ENCODE data around the gene ZFP3.
"Not testable (repeated sequence)": the region's sequence is repeated elsewhere in the genome, so short reads cannot be mapped to it uniquely, and the experiment has no call there.

Gene ZFP3

DNA sequence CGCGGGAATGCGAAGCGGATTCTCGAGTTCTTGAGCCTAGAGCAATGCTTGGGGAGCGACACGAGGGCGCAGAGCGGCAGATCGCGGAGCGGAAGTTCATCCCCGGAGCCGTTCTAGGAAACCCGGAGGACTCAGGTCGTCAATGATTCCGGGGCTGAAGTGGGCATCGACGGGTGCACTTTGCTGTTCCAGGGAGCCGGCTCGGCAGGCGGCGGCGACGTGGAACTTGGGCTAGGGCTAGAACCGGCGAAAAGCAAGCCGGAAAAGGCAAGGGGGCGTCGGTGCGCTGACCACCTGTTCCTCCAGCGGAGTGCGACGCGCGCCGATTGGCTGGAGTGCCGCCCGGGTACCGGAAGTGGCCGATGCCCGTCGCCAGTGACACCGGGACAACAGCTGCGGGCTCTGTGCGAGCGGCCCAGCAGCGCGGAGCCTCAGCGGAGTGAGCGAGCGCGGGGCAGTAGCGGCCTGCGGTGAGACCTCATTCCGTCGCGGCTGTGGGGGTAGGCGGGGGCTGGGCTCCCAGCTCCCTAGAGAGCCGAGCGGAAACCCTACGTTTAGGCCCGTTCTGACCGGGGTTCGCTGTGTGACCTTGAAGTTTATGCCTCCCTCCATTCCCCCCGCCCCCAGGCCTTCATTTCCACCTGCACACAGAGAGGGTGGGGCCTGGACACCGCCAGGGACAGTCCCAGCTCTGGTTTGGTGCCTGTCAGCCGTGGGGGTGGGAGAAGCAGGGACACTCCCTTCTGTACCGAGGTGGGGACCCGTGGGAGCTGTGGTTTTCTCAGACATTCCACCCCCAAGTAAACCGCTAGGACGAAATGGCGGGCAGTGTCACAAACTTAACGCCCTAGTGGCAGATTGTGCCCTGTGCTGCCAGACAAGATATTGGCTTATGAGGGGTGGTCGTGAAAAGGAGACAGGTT is at the start of gene ZFP3:
ZFP3 (plus strand) TSS at position 362 of the 923 bp plus-strand sequence. CDS start 13,038 bp downstream, outside the sequence.
- DNase-seq: peak; percentile 54

- not testable (repeated sequence) for DNase-seq
These were observed 48.1 kb upstream of the ZFP3 start for GRCh38 chr17:5030168-5030567.

GRCh38 chr17:5031365-5032082 is 46.7 kb upstream of the ZFP3 start:
- DNase-seq: peak; percentile 63

DNA sequence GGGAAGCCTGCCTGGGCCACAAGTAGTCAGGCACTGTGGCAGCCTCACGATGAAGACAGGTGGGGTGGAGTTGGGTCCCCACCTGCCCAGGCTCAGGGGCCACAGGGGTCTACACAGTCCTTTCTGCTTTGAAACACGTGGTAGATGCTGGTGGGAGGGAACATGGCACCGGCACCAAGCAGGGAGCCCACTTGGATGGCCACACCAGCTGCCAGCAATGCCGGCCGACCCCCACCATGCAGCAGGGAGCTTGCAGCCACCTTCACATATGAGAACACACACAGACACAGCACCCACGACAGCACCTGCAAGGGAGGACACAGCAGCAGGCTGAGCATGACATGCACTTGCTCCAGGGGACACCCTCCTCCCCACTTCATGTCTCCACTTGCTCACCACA is 45.4 kb upstream of the ZFP3 start:
- no peak for DNase-seq

DNA sequence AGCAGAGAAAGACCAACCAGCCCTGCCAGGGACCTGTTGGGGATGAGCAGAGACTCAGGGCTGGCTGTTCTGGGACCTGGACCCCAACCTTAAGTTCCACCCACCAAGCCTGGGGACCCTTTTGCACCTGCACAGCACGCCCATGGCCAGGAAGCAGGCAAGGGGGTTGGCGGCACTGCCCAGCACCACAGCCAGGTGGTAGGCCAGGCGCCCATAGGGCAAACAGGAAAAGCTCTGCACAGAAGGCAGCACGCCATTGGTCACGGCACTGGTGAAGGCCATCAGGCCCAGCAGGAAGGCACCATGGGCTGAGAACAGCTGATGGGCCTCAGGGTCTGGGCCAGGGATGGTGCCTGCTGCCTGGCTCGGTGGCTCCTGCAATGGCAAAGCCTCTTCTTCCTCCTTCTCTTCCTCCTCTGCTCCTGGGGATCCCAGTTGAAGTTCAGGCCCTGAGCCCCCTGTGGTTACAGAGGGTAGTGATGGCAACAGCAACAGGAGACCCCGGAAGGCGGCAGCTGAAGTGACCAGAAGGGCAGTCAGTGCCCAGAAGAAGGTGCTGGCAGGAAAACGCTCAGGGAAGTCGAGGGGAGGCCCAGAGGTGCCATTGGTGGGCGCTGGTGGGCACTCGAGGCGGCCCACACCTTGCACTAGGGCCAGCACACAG is 44.8 kb upstream of the ZFP3 start:
- DNase-seq: no peak

DNA sequence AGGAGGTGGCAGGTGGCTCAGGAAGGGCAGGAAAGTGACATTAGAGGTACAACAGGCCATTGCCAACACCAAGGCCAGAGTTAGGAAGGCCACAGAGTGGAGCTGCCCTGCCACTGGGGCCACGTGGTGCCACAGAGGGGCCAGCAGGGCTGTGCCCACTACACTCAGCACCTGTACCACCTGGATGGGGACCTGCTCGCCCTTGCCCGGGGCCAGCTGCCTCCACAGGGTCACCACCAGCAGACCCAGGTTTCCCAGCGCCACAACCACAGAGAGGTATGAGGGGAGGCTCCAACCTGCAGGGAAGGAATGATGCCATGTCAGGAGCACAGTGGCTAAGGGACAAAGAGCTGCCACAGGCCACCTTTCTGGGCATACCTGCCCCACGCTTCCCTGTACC is 44.2 kb upstream of the ZFP3 start:
- DNase-seq: no peak

GRCh38 chr17:5034651-5035050 is 43.6 kb upstream of the ZFP3 start:
- no peak for DNase-seq

- DNase-seq: peak; percentile 59
These were observed 43.0 kb upstream of the ZFP3 start, which contains the start of gene SLC52A1 for GRCh38 chr17:5035315-5035714. Gene SLC52A1 (minus strand): TSS chr17:5035426. CDS start chr17:5034606, 820 bp downstream.

- DNase-seq: no peak
These were observed 35.9 kb upstream of the ZFP3 start for GRCh38 chr17:5042157-5043022.

DNA sequence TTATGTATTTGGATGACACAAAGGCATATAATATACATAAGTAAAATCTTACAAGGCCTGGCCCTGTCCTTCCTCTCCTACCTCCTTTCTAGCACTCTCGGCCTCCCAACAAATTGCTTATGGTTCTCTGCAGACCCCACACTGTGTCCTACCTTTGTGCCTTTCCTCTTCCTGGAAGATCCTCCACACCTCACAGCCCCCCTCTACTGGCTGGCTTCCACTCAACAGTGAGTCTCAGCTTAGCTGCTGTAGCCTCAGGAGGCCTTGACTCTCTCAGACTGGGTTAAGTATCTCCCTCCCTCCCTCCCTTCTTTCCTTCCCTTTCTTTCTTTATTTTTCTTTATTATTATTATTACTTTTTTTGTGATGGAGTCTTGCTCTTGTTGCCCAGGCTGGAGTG is 34.7 kb upstream of the ZFP3 start:
- DNase-seq: no peak

DNA sequence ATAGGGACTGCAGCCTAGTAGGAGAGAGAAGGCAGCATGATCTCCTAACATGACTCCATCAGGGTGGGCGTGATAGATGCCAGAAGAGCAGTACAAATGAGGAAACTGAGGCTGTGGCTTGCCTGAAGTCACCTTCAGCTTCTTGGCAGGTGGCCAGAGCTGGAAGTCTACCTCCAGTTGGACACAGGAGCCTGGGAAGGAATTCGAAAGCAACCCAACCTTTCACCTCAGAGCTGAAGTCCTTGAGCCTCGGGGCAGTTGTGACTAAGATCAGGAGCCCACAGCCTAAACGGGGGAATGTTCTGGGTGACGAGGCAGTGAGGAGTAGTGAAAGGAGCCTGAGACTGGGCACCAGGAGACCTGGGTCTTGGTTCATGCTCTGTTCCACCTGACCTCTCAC is 33.6 kb upstream of the ZFP3 start:
- DNase-seq: no peak

GRCh38 chr17:5045496-5045895 is 32.8 kb upstream of the ZFP3 start:
- no peak for DNase-seq

DNA sequence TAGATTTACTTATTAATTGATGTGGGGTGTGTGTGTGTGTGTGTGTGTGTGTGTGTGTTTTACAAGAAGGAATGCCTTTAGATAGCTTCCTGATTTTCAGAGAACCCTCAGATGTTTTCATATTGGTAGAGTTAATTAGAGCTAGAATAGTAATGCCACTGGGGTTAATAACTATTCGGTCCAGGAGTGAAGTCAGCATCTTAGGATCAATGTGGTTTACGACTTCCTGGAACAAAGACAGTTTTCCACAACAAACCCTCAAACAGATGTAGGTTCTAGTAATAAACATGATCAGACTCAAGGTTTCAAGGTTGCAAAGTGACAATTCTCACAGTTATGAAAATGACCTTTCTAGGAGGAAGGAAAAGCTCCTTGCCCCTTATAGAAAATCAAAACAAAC is 30.8 kb upstream of the ZFP3 start:
- DNase-seq: no peak

- DNase-seq: no peak
These were observed 28.9 kb upstream of the ZFP3 start for GRCh38 chr17:5049314-5049841.

- no peak for DNase-seq
These were observed 28.0 kb upstream of the ZFP3 start for GRCh38 chr17:5050278-5050677.

- DNase-seq: no peak
These were observed 22.7 kb upstream of the ZFP3 start for GRCh38 chr17:5055543-5055942.

DNA sequence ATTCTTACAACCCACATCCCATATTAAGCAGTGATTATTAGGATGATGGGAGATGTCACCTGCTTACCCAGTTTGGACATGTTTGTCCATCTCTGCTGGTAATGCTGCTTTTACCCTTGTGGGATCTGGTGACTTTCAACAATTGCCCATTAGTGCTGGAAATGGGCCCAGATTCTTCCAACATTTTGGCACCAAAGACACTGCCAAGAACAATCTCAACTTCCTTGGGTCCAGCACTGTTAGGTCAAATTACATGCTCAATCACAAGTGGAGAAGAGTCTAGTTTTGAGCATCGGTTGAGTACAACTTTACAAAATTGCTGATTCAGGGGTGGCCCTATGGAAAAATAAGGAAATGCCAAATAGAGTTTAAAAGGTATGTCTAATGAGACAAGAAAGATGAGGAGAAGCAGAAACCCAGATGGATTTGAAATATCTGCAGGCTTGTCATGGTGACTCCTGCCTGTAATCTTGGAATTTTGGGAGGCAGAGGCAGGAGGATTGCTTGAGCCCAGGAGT is 13.0 kb upstream of the ZFP3 start:
- no peak for DNase-seq

DNA sequence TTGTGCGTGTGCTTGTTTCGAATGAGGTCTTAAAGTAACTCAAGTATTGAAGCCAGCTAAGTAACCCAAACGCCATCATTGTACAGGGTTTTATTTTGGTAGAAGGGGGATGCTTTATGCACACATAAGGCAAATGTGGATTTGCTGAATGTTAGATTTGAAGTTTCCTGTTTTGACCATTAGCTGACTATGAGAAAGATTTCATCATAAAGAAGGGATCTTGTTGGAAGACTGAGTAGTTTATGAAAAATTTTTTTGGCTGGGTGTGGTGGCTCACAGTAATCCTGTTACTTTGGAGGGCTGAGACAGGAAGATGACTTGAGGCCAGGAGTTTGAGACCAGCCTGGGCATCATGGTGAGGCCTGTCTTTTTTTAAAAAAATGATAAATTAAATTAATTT is 10.0 kb upstream of the ZFP3 start:
- DNase-seq: no peak

DNA sequence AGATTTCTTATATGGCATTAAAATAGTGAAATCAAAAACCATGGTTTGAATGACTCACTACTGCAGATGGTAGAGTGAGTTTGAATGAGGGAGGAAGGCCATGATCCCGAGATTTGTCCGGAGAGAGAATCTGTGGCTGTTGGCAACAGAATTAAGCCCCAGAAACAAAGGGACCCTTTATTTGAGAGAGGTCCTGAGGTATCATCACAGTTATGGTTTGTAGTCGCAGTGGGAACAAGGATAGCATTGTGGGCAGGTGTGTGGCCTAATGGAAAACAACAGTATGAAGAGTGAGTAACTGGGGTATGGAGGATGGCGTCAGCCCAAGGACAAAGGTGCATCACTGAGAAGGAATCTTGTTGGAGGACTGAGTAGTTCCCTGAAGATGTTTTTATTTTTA is 8.5 kb upstream of the ZFP3 start:
- no peak for DNase-seq

DNA sequence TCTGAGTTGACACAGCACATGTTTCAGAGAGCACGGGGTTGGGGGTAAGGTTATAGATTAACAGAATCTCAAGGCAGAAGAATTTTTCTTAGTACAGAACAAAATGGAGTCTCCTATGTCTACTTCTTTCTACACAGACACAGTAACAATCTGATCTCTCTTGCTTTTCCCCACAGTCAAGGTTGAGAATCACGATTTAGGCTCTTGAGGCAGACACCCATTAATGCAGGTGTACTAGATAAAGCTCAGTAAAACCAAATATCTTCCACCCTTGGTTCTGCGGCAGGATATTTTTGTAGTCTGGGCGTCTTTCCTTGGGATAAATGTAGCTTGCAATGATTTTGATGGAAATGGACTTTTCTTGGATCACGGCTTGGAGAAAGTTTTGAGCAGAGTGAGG is 2.8 kb upstream of the ZFP3 start:
- DNase-seq: not testable (repeated sequence)

DNA sequence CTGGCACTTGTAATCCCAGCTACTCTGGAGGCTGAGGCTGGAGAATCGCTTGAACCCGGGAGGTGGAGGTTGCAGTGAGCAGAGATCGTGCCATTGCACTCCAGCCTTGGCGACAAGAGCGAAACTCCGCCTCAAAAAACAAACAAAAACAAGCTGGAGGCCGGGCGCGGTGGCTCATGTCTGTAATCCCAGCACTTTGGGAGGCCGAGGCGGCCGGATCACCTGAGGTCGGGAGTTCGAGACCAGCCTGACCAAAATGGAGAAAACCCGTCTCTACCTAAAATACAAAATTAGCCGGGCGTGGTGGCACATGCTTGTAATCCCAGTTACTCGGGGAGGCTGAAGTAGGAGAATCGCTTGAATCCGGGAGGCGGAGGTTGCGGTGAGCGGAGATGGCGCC is 992 bp upstream of the ZFP3 start:
- DNase-seq: not testable (repeated sequence)

DNA sequence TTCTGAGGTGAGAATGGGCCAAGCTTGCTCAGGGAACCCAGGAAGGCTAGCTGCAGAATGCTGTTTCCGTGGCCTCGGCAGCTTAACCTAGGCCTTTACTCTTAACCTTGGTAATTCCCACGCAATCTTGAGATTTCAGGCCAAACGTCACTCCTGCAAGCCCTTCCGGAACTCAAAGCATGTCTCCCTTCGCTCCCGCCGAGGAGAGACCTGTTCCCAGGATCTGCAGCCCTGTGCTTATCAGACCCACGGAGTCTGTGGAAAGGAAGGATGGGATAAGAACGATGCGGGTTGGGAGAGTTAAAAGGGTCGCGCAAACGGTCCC is 524 bp upstream of the ZFP3 start:
- no peak for DNase-seq
